HCT116 (cell line): ENCODE results near the gene PEAK1.

ENCODE experiments used
- ATF3 ChIP-seq: IDR thresholded peaks from 2 replicates; pipeline ENCODE4 v1.6.1; 2012
- CTCF ChIP-seq, 3 experiments: fragments of 200-600 bp in 1 of 3; sonication (generic) in 1 of 3; IDR thresholded peaks in 2 of 3; conservative IDR thresholded peaks in 1 of 3; 2 replicates each; pipeline ENCODE4 v1.5.1; 2012 to 2017; ENCODE audit warnings: low read depth in 2 of 3, low read length in 2 of 3, antibody characterized with exemption in 1 of 3, borderline replicate concordance in 1 of 3, control low read depth in 1 of 3, mild to moderate bottlenecking in 1 of 3, mixed read lengths in 1 of 3, mixed run types in 1 of 3, moderate library complexity in 1 of 3; ENCODE audit not compliant: insufficient read depth in 1 of 3
- ELF1 ChIP-seq: IDR thresholded peaks from 2 replicates; pipeline ENCODE4 v1.6.1; 2012; ENCODE audit warnings: low read depth, borderline replicate concordance
- EZH2 ChIP-seq: fragments of 200-600 bp; sonication (generic); IDR thresholded peaks from 2 replicates; pipeline ENCODE4 v1.6.1; 2017; ENCODE audit warnings: antibody characterized with exemption, mixed run types
- EZH2phosphoT487 ChIP-seq: fragments of 200-600 bp; IDR thresholded peaks from 2 replicates; pipeline ENCODE4 v1.6.1; 2018; ENCODE audit warnings: antibody characterized with exemption, borderline replicate concordance
- MAX ChIP-seq: IDR thresholded peaks from 2 replicates; pipeline ENCODE4 v1.6.1; 2012
- POLR2A ChIP-seq: IDR thresholded peaks from 2 replicates; pipeline ENCODE4 v1.7.0; 2011; ENCODE audit warnings: borderline replicate concordance; ENCODE audit not compliant: insufficient read depth, insufficient read length; ENCODE audit errors: extremely low read depth
- POLR2AphosphoS5 ChIP-seq: IDR thresholded peaks from 2 replicates; pipeline ENCODE4 v1.6.1; 2011; ENCODE audit warnings: mild to moderate bottlenecking, low read depth, low read length, moderate library complexity
- RAD21 ChIP-seq: IDR thresholded peaks from 2 replicates; pipeline ENCODE4 v1.6.1; 2012; ENCODE audit warnings: low read depth, mild to moderate bottlenecking
- ZFX ChIP-seq: fragments of 450-650 bp; IDR thresholded peaks from 2 replicates; pipeline ENCODE4 v1.6.1; 2017

- TF ChIP-seq CTCF (IDR thresholded peaks at IDR 0.05 in 2 of 3, conservative IDR thresholded peaks at IDR 0.05 in 1 of 3; ENCODE audit: borderline replicate concordance in 1 of 3, insufficient read depth in 1 of 3, low read depth in 2 of 3, low read length in 2 of 3), result no peak
- TF ChIP-seq POLR2A, result no peak
- no peak for TF ChIP-seq EZH2phosphoT487
- no peak for TF ChIP-seq EZH2
- no peak for TF ChIP-seq RAD21
- no peak for TF ChIP-seq ATF3
- TF ChIP-seq POLR2AphosphoS5, result no peak
- TF ChIP-seq ZFX, result no peak
- TF ChIP-seq ELF1, result no peak
- no peak for TF ChIP-seq MAX
Measured at GRCh38 chr15:77081971-77082370, 337.9 kb downstream of the PEAK1 start.
